NCI-H510A treated with DMSO at 0.1 percent for 48 hours (cell line): ENCODE results near the gene ASL.
"Not testable (repeated sequence)": the region's sequence is repeated elsewhere in the genome, so short reads cannot be mapped to it uniquely, and the experiment has no call there.

Experiments used
- DNase-seq: peaks from one replicate; lab custom pipeline; 2025; lab: John Stamatoyannopoulos, UW

ASL gene

DNA sequence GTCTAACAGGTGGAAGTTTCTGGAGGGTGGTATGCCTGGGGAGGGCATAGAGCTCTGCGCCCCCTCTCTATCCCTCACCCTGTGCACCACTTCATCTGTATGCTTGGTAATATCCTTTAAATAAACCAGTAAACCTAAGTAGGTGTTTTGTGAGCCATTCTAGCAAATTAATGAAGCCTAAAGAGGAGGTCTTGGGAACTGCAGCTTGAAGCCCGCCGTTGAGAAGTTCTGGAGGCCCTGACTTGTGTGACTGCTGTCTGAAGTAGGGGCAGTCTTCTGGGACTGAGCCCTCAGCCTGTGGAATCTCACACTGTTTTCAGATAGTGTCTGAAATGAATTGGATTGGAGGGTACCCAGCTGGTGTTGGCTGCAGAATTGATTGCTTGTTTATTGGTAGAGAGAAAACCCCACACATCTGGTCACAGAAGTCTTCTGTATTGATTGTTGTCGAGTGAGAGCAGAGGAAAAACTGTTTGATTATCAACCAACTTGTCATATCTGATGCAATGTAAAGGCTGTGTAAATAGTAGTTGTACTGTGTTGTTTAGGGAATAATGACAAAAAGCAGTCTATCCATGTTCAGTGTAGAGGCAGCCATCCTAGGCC lies 43.7 kb downstream of the ASL start:
- DNase-seq: no peak

DNA sequence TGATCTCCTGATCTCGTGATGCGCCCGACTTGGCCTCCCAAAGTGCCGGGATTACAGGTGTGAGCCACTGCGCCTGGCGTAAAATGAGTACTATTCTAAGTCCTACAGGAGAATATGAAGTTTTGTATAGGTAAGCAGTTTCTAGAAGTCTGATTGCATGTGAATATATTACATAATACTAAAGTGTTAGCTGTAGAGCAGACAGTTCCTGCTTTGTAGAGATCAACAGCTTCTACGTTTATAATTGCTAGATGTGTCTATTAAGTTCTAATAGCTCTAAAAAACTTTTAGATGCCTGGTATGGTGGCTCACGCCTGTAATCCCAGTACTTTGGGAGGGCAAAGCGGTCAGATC lies 47.5 kb downstream of the ASL start:
- no peak for DNase-seq

DNA sequence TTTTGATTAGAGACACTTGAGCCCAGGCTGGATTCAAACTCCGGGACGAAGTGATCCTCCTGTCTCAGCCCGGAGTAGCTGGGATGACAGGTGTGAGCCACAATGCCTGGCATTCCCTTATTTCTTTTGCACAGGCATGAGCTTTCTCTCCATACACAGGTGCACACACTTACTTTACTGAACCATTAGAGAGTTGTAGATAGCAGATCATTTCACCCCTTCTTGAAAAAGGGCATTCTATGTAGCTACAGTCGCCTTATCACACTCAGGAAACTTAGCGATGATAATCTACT lies 48.9 kb downstream of the ASL start:
- DNase-seq: not testable (repeated sequence)

DNA sequence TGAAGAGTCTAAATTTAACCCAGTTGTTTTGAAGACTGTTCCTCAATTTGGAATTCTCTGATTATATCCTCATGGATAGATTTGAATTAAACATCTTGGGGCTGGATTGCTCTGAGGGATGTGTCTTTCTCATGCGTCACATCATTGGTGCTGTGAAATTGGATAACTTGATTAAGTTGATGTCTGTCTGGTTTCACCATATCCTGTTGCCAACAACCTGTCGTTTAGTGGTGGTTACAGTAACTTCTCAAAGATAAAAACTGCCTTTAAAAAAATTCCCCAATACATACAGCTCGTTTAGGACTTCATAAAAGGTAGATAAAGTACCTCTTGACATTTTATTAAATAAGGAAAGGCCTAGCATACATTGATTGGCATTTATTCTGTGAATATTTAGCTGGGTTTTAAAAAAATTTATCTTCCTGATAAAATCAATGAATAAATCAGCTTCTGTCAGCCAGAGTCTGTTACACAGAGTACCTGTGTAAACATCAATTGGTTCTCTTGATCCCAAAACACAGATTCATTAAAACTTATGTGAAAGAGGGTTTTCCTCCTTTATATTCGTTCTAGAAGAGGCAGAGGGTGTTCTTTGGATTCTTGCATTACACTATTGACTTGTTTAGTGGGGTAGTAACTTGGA lies 49.6 kb downstream of the ASL start:
- DNase-seq: no peak

DNA sequence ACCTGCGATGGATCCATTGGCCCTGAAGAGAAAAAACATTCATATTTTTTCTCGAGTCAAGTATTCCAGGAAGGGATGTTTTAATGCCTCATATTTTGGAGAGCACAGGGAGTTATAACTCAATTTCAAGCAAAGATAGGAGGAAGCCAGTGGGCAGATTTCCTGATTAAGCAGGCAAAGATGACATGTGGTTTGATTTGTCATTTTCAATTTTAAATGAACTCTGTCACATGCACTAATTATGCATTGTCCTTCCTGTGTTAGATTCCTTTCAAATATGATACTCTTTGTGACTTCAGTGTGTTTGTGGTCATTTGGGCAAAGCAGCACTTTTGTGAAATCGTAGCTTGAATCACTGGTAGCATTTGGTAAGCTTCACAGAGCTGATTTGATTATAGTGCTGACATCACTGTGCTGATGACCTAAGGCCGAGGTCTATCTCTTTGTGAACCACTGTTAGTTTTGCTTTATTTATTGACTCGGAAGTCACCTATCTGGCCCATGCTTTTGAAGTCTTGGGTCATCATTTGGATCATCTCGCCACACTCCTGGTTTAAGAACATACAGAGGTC lies 50.2 kb downstream of the ASL start:
- not testable (repeated sequence) for DNase-seq

DNA sequence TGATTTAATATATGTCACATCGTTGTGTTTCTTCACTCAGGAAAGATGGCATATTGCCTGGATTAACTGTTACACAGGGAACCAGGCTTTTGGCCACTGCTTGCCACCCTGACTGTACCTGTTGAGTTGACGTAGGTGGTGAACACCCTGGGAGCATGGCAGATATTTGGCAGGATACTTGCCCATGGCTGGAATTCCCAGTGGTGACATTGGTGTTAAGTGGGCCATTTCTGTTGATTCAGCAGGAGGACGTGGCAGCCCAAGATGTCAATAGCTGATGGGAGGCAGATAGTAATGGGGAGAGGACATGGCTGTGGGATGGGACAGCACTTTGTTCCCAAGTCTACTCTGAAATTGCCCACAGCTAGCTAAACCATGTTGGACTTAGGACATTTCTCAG lies 51.6 kb downstream of the ASL start:
- not testable (repeated sequence) for DNase-seq

DNA sequence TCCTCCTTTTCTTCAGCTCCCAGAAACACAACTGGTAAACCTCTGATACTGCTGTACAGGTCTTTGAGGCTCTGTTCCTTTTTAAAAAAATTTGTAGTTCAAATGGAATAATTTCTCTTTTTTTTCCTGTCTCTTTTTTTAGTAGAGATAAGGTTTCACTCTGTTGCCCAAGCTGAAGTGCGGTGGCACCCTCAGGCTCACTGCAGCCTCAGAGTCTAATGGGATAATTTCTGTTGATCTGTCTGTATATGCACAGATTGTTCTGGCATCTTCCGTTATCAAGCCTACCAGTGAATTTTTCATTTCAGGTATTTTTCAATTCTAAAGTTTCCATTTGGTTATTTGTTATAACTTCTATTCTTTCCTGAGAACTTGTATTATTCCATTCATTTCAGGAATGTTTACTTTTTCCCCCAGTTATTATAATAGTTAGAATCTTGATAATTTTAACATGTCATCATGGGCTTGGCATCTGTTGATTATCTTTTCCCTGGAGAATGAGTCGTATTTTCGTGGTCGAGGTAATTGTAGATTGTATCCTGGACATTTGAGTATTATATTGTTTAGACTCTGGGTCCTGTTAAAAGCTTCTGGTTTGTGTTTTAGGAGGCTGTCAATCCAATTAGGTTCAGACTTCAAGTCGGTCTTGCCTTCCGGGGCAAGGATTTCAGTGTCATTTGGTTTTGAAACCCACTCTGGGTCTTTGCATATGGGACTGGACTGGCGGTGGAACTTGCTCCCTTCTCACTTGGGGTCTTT lies 63.6 kb downstream of the ASL start:
- DNase-seq: no peak

DNA sequence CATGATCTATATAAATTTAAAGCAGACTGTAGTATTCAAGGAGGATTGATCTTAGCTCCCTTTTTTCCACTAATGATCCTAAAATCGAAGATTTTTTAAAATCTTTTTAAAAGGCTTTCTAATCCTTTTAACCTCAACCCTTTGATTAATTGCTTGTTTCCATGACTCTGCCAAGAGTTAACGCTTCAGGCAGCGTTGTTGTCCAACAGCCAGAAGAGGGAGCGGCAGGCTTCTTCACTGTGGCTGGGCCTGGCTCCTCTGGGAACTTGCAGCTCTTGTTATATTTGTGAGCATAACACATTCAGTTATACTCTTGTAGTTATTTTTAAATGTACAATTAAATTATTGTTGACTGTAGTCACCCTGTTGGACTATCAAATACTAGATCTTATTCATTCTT lies 65.3 kb downstream of the ASL start:
- no peak for DNase-seq

DNA sequence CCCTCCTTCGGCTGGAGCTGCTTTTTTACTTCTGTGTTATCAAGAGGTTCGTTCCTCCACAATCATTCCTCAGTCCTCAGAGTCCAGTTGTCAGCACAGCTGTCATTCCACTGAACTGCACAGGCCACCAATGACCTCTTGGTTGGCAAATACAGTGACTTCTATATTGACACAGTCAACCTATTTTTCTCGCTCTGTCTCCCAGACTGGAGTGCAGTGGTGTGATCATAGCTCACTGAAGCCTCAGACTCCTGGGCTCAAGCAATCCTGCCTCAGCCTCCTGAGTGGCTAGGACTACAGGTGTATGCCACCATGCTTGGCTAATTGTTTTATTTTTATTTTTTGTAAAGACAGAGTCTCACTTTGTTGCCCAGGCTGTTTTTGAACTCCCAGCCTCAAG lies 66.7 kb downstream of the ASL start:
- DNase-seq: no peak

DNA sequence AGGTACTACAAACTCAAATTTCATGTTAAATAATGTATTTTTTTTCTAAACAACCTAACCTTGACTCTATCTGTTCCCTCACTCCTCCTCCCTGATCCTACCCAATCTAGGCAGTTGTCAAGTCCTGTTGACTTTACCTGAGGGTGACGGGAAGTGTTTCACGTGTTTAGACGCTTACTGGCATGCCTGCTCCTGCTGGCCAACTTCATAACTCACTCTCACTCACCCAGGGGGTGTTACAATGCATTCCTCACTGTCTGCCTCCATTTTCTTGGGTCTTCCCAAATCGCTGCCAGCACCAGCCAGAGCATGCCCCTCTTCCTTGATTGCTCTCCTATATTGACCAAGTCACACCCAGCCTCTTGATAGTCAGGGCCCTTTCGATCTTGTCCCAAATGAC lies 67.4 kb downstream of the ASL start:
- no peak for DNase-seq
